H1 (cell line): ENCODE results near the gene NPTN. TPM values are rescaled to one million over a fixed set of nuclear protein-coding genes. Genes with fewer than 3 reads are reported as not detected.

Experiments used
- BACH1 ChIP-seq: IDR thresholded peaks from 2 replicates; pipeline ENCODE4 v1.6.1; 2012; ENCODE audit warnings: low read length, improper control_type of control experiment
- BRCA1 ChIP-seq: IDR thresholded peaks from 2 replicates; pipeline ENCODE4 v1.6.1; 2012; ENCODE audit warnings: low read depth, low read length, improper control_type of control experiment
- CBX5 ChIP-seq: fragments of 300-800, 300-1000 bp; sonication (generic); IDR thresholded peaks from 2 replicates; pipeline ENCODE4 v1.7.1; 2016; ENCODE audit warnings: antibody characterized with exemption, low read length, low read depth
- CTBP2 ChIP-seq: IDR thresholded peaks from 2 replicates; pipeline ENCODE4 v1.7.0; 2011; ENCODE audit warnings: borderline replicate concordance, mild to moderate bottlenecking, moderate library complexity, mixed read lengths, low read length; ENCODE audit not compliant: insufficient read depth, insufficient read length
- EP300 ChIP-seq, 2 experiments: IDR thresholded peaks; 1 replicate in 1 of 2; 2 replicates in 1 of 2; pipeline ENCODE4 v1.6.1; 2011 to 2012; ENCODE audit warnings: low read depth in 2 of 2, low read length in 2 of 2, mild to moderate bottlenecking in 2 of 2, borderline replicate concordance in 1 of 2, inconsistent platforms in 1 of 2, moderate library complexity in 1 of 2
- HDAC6 ChIP-seq: IDR thresholded peaks from one replicate; pipeline ENCODE4 v1.7.1; 2012; ENCODE audit warnings: low read depth, mild to moderate bottlenecking, inconsistent platforms, low read length, moderate library complexity
- KDM1A ChIP-seq: fragments of 200-600, 300-600 bp; sonication (generic); IDR thresholded peaks from 2 replicates; pipeline ENCODE4 v1.7.1; 2016; ENCODE audit warnings: mild to moderate bottlenecking, low read length, borderline replicate concordance
- PHF8 ChIP-seq: fragments of 200-600 bp; sonication (generic); conservative IDR thresholded peaks from 2 replicates; pipeline ENCODE4 v1.7.1; 2012; ENCODE audit warnings: low read depth, mild to moderate bottlenecking, inconsistent platforms, low read length, moderate library complexity
- RFX5 ChIP-seq: IDR thresholded peaks from 2 replicates; pipeline ENCODE4 v1.6.1; 2011; ENCODE audit warnings: low read depth, low read length, improper control_type of control experiment, borderline replicate concordance
- SIRT6 ChIP-seq: IDR thresholded peaks from one replicate; pipeline ENCODE4 v1.7.1; 2012; ENCODE audit warnings: low read length, inconsistent platforms
- SP1 ChIP-seq: IDR thresholded peaks from 2 replicates; pipeline ENCODE4 v1.6.1; 2011; ENCODE audit warnings: low read depth, low read length
- TAF7 ChIP-seq: optimal IDR thresholded peaks from 2 replicates; pipeline ENCODE3; 2011; ENCODE audit warnings: low read depth, mild to moderate bottlenecking, inconsistent platforms, low read length, moderate library complexity, borderline replicate concordance
- TEAD4 ChIP-seq: IDR thresholded peaks from 2 replicates; pipeline ENCODE4 v1.6.1; 2012; ENCODE audit warnings: low read depth, low read length, inconsistent platforms, mixed read lengths
- polyA plus RNA-seq, 7 experiments: library from polyadenylated mRNA; depleted of rRNA in 3 of 7; stranded (reverse) in 5 of 7; unstranded in 2 of 7; fragments of >200 nt in 5 of 7; fragments of 200-250 nt in 2 of 7; gene quantifications; 1 replicate in 5 of 7; 2 replicates in 1 of 7; 4 replicates in 1 of 7; pipeline versions ENCODE4 v1.2.1 to v1.2.3, GENCODE V29; 2011 to 2013; ENCODE audit warnings: missing spikeins in 2 of 7, mixed read lengths in 2 of 7
- total RNA-seq: library from RNA; stranded (reverse); fragmentation: NEBNext Ultra II Directional; extraction: Animal tissue kit (Norgen Biotek cat#: 25700); gene quantifications from 2 replicates; pipeline ENCODE4 v1.2.1, GENCODE V29; 2021
- TF ChIP-seq, protein P1 (sequence below): IDR thresholded peaks from 2 replicates; pipeline ENCODE4 v1.6.1; 2012; ENCODE audit warnings: low read length, inconsistent platforms
- TF ChIP-seq, protein P2 (sequence below): IDR thresholded peaks from 2 replicates; pipeline ENCODE4 v1.6.1; 2012; ENCODE audit warnings: inconsistent platforms
- TF ChIP-seq, protein P3 (sequence below): IDR thresholded peaks from 2 replicates; pipeline ENCODE4 v1.6.1; 2011; ENCODE audit warnings: low read depth, mild to moderate bottlenecking, low read length; ENCODE audit not compliant: insufficient read depth
- TF ChIP-seq, protein P4 (sequence below), 3 experiments: IDR thresholded peaks; 1 replicate in 2 of 3; 2 replicates in 1 of 3; pipeline versions ENCODE4 v1.5.1 to v1.6.1; 2011; ENCODE audit warnings: low read length in 3 of 3, mild to moderate bottlenecking in 3 of 3, inconsistent platforms in 2 of 3, low read depth in 1 of 3, moderate library complexity in 1 of 3; ENCODE audit not compliant: insufficient read depth in 1 of 3; ENCODE audit errors: control extremely low read depth in 1 of 3

Gene NPTN
- total and polyA plus RNA-seq, 2 of the 8 experiments (the other 6 are each of a cell fraction or from before 2014, with no cell fraction given): 67.0 to 113 TPM

DNA sequence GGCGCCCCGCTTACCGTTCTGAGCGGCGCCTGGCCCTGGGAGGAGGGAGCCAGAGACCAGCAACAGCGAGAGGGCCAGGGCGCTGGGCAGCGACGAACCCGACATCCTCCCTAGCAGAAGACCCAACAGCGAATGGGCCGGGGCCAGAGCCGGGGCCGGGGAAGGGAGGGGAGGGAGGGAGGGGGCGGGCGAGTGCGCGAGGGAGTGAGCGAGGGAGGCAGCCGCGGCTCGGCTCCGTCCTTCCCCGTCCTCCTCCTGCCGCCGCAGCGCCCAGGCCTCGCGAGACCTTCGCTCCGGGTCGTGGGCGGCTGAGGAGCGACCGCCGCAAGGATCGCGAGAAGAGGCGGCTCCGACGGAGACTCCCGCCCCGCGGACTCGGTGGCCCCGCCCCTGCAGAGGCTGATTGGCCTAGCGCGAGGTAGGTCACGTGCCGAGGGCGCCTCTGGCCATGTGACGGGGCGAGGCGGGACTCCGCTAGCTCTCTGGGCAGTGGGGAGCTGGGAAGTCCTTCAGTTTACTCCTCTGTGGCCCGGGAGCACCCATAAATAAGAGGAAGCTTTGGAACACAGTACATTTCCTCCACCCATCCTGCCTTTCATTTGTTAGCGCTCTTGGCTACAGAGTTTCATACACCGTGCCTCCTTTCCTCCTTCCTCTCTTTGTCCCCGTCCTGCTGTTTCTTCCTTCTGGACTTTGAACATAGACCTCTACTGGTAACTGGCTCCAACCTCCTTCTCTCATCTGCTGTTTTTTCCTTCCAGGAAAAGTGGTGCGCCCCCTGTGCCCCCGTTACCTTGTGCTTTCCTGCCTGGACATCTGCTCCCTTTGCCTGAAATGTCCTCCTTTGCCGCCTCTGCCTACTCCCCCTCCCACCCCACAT, at the start of gene NPTN (continued):
- TF ChIP-seq, protein P1, sequence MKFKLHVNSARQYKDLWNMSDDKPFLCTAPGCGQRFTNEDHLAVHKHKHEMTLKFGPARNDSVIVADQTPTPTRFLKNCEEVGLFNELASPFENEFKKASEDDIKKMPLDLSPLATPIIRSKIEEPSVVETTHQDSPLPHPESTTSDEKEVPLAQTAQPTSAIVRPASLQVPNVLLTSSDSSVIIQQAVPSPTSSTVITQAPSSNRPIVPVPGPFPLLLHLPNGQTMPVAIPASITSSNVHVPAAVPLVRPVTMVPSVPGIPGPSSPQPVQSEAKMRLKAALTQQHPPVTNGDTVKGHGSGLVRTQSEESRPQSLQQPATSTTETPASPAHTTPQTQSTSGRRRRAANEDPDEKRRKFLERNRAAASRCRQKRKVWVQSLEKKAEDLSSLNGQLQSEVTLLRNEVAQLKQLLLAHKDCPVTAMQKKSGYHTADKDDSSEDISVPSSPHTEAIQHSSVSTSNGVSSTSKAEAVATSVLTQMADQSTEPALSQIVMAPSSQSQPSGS: no peak
- TF ChIP-seq, protein P2, sequence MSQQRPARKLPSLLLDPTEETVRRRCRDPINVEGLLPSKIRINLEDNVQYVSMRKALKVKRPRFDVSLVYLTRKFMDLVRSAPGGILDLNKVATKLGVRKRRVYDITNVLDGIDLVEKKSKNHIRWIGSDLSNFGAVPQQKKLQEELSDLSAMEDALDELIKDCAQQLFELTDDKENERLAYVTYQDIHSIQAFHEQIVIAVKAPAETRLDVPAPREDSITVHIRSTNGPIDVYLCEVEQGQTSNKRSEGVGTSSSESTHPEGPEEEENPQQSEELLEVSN: peak; percentile 85
- TF ChIP-seq EP300 (IDR thresholded peaks at IDR 0.05; ENCODE audit: borderline replicate concordance in 1 of 2, low read depth in 2 of 2, low read length in 2 of 2) (no peak), CBX5 (no peak), CTBP2 (no peak), SP1 (peak; percentile 37; the same call in 1 of the 2 replicates), PHF8 (peak; percentile 49; the same call in 1 of the 2 replicates), RFX5 (no peak), HDAC6 (no peak), BRCA1 (peak; percentile 87), TEAD4 (no peak), KDM1A (no peak), BACH1 (no peak), TAF7 (peak; percentile 54), SIRT6 (no peak)
- TF ChIP-seq, protein P3, sequence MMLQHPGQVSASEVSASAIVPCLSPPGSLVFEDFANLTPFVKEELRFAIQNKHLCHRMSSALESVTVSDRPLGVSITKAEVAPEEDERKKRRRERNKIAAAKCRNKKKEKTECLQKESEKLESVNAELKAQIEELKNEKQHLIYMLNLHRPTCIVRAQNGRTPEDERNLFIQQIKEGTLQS: peak; percentile 98
- TF ChIP-seq, protein P4, sequence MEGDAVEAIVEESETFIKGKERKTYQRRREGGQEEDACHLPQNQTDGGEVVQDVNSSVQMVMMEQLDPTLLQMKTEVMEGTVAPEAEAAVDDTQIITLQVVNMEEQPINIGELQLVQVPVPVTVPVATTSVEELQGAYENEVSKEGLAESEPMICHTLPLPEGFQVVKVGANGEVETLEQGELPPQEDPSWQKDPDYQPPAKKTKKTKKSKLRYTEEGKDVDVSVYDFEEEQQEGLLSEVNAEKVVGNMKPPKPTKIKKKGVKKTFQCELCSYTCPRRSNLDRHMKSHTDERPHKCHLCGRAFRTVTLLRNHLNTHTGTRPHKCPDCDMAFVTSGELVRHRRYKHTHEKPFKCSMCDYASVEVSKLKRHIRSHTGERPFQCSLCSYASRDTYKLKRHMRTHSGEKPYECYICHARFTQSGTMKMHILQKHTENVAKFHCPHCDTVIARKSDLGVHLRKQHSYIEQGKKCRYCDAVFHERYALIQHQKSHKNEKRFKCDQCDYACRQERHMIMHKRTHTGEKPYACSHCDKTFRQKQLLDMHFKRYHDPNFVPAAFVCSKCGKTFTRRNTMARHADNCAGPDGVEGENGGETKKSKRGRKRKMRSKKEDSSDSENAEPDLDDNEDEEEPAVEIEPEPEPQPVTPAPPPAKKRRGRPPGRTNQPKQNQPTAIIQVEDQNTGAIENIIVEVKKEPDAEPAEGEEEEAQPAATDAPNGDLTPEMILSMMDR (IDR thresholded peaks at IDR 0.05; ENCODE audit: control extremely low read depth in 1 of 3, insufficient read depth in 1 of 3, low read depth in 1 of 3, low read length in 3 of 3): peak in 1 of 3 experiments; percentile 6; a peak in 1 of 4 replicates
